OCI-M1 (cell line): ENCODE results near the gene CIRBP.

Experiments
- DNase-seq: peaks from one replicate; lab custom pipeline; 2025; lab: John Stamatoyannopoulos, UW

The CIRBP gene

GRCh38 chr19:1280636-1281568 lies 11.8 kb downstream of the CIRBP start:
- DNase-seq: no peak

GRCh38 chr19:1281569-1282287 lies 12.6 kb downstream of the CIRBP start:
- DNase-seq: no peak

GRCh38 chr19:1282588-1283206 lies 13.6 kb downstream of the CIRBP start:
- DNase-seq: no peak

- DNase-seq: no peak
These were observed 14.2 kb downstream of the CIRBP start for GRCh38 chr19:1283207-1283916.

- DNase-seq: no peak
These were observed 14.8 kb downstream of the CIRBP start for GRCh38 chr19:1283917-1284292.

GRCh38 chr19:1284293-1284978 lies 15.3 kb downstream of the CIRBP start:
- no peak for DNase-seq

- no peak for DNase-seq
These were observed 16.0 kb downstream of the CIRBP start for GRCh38 chr19:1284979-1285736.

GRCh38 chr19:1285737-1286360 lies 16.7 kb downstream of the CIRBP start, which contains the start of gene EFNA2:
TSS of gene EFNA2 (plus strand) at chr19:1285873. CDS start at chr19:1286169, 296 bp downstream.
- no peak for DNase-seq

- no peak for DNase-seq
These were observed 17.6 kb downstream of the CIRBP start for GRCh38 chr19:1286487-1287353.

- no peak for DNase-seq
These were observed 18.5 kb downstream of the CIRBP start for GRCh38 chr19:1287354-1288225.

GRCh38 chr19:1288226-1288612 lies 19.1 kb downstream of the CIRBP start:
- DNase-seq: no peak

GRCh38 chr19:1288833-1289685 lies 19.9 kb downstream of the CIRBP start:
- no peak for DNase-seq

GRCh38 chr19:1289686-1290025 lies 20.5 kb downstream of the CIRBP start:
- no peak for DNase-seq

- DNase-seq: no peak
These were observed 21.1 kb downstream of the CIRBP start for GRCh38 chr19:1290196-1290702.

GRCh38 chr19:1290703-1291651 lies 21.8 kb downstream of the CIRBP start:
- DNase-seq: no peak
